HCT116 (cell line): ENCODE measurements around the gene S100A7. TPM values are rescaled to one million over a fixed set of nuclear protein-coding genes. Genes with fewer than 3 reads are reported as not detected.

Experiments used
- ATAC-seq: fragments of 200-7000 bp; cut with Tn5 transposase; 2 replicates; pipeline ENCODE4 v1.9.1; 2020; ENCODE audit warnings: mild to moderate bottlenecking, moderate library complexity
- BruUV-seq: library from RNA; stranded (reverse); fragments of 400-500 nt; replicated peaks from 2 replicates; lab custom pipeline; 2021; lab: Mats Ljungman, UMichigan
- CTCF ChIA-PET: fragments of 300-600 bp; sonication (Branson Sonifier 250); formaldehyde crosslinking; loops from one replicate; lab custom pipeline; 2021; ENCODE audit warnings: antibody characterized with exemption; lab: Charles Lee
- POLR2A ChIA-PET: fragments of 300-600, 350-600 bp; sonication (Branson Sonifier 250); formaldehyde crosslinking; loops from one replicate; lab custom pipeline; 2021; ENCODE audit warnings: antibody characterized with exemption; lab: Charles Lee
- RAD21 ChIA-PET, 2 experiments: fragments of 300-600 bp; sonication (Branson Sonifier 250); formaldehyde crosslinking; loops; one replicate each; lab custom pipeline; 2023; ENCODE audit warnings: low total read pairs in 2 of 2; ENCODE audit not compliant: uncharacterized antibody in 2 of 2, unreplicated experiment in 2 of 2, low non-redundant PET in 1 of 2; lab: Charles Lee
- DNase-seq: peaks from one replicate; pipeline ENCODE4 v3.0.0-alpha.2; 2010; ENCODE audit warnings: low read depth, low spot score
- H2AFZ ChIP-seq: fragments of 200-600 bp; shearing (Covaris generic), sonication (generic); 2 replicates; pipeline ENCODE4 v1.6.1; 2017; ENCODE audit warnings: low read depth, mixed run types, mixed read lengths, antibody characterized with exemption, low read length; ENCODE audit not compliant: poor library complexity, severe bottlenecking
- H3K27ac ChIP-seq: 2 replicates; pipeline ENCODE4 v1.5.1; 2012; ENCODE audit warnings: low read depth, low read length
- H3K27me3 ChIP-seq: fragments of 200-600 bp; sonication (generic); 2 replicates; pipeline ENCODE4 v1.6.1; 2016; ENCODE audit warnings: mixed run types, low read length, mixed read lengths; ENCODE audit not compliant: insufficient read depth
- H3K36me3 ChIP-seq, 2 experiments: fragments of 200-500 bp in 1 of 2; fragments of 200-600 bp in 1 of 2; sonication (Bioruptor generic) in 1 of 2; sonication (generic) in 1 of 2; 2 replicates each; pipeline versions ENCODE4 v1.5.1 to v1.6.1; 2014 to 2016; ENCODE audit warnings: low read length in 2 of 2, inconsistent platforms in 1 of 2, mixed read lengths in 1 of 2, mixed run types in 1 of 2; ENCODE audit not compliant: insufficient read depth in 2 of 2, control insufficient read depth in 1 of 2
- H3K4me1 ChIP-seq, 2 experiments: fragments of 200-600 bp in 1 of 2; sonication (generic) in 1 of 2; 2 replicates each; pipeline versions ENCODE4 v1.5.1 to v1.6.1; 2012 to 2017; ENCODE audit warnings: low read length in 2 of 2, inconsistent platforms in 1 of 2, mild to moderate bottlenecking in 1 of 2, mixed read lengths in 1 of 2, mixed run types in 1 of 2, moderate library complexity in 1 of 2; ENCODE audit not compliant: insufficient read depth in 2 of 2, control insufficient read depth in 1 of 2
- H3K4me2 ChIP-seq: fragments of 200-600 bp; sonication (generic); 2 replicates; pipeline ENCODE4 v1.6.1; 2017; ENCODE audit warnings: mixed run types, low read length, mixed read lengths
- H3K4me3 ChIP-seq, 2 experiments: fragments of 200-600 bp in 1 of 2; sonication (generic) in 1 of 2; replicated peaks in 1 of 2; 2 replicates each; pipeline ENCODE4 v1.5.1; 2011 to 2016; ENCODE audit warnings: low read length in 2 of 2, control low read depth in 1 of 2, low read depth in 1 of 2, mild to moderate bottlenecking in 1 of 2, mixed read lengths in 1 of 2, mixed run types in 1 of 2
- H3K79me2 ChIP-seq: fragments of 200-600 bp; sonication (generic); 2 replicates; pipeline ENCODE4 v1.6.1; 2017; ENCODE audit warnings: mild to moderate bottlenecking, mixed run types, low read length, moderate library complexity, mixed read lengths; ENCODE audit not compliant: insufficient read depth
- H3K9ac ChIP-seq: fragments of 200-600 bp; sonication (generic); 2 replicates; pipeline ENCODE4 v1.6.1; 2016; ENCODE audit warnings: low read length, mixed read lengths
- H3K9me2 ChIP-seq: fragments of 200-600 bp; sonication (generic), shearing (Covaris generic); 2 replicates; pipeline ENCODE4 v1.6.1; 2017; ENCODE audit warnings: mixed run types, mild to moderate bottlenecking, moderate library complexity; ENCODE audit not compliant: insufficient read depth
- H3K9me3 ChIP-seq, 2 experiments: fragments of 200-500 bp in 1 of 2; fragments of 200-600 bp in 1 of 2; sonication (Bioruptor generic) in 1 of 2; sonication (generic) in 1 of 2; 2 replicates each; pipeline ENCODE4 v1.6.1; 2014 to 2017; ENCODE audit warnings: low read length in 2 of 2, mixed read lengths in 2 of 2, inconsistent platforms in 1 of 2, low read depth in 1 of 2, mild to moderate bottlenecking in 1 of 2, mixed run types in 1 of 2, moderate library complexity in 1 of 2; ENCODE audit not compliant: control insufficient read depth in 1 of 2, insufficient read depth in 1 of 2
- H4K20me1 ChIP-seq: fragments of 200-600 bp; sonication (generic), shearing (Covaris generic); 2 replicates; pipeline ENCODE4 v1.6.1; 2017; ENCODE audit warnings: mixed run types, mild to moderate bottlenecking, moderate library complexity; ENCODE audit not compliant: insufficient read depth
- ATF3 ChIP-seq: IDR thresholded peaks from 2 replicates; pipeline ENCODE4 v1.6.1; 2012
- CBX3 ChIP-seq: IDR thresholded peaks from 2 replicates; pipeline ENCODE4 v1.6.1; 2012; ENCODE audit warnings: low read depth
- CEBPB ChIP-seq: IDR thresholded peaks from 2 replicates; pipeline ENCODE4 v1.6.1; 2012; ENCODE audit warnings: low read depth
- CTCF ChIP-seq, 3 experiments: fragments of 200-600 bp in 1 of 3; sonication (generic) in 1 of 3; IDR thresholded peaks in 2 of 3; conservative IDR thresholded peaks in 1 of 3; 2 replicates each; pipeline ENCODE4 v1.5.1; 2012 to 2017; ENCODE audit warnings: low read depth in 2 of 3, low read length in 2 of 3, antibody characterized with exemption in 1 of 3, borderline replicate concordance in 1 of 3, control low read depth in 1 of 3, mild to moderate bottlenecking in 1 of 3, mixed read lengths in 1 of 3, mixed run types in 1 of 3, moderate library complexity in 1 of 3; ENCODE audit not compliant: insufficient read depth in 1 of 3
- EGR1 ChIP-seq: IDR thresholded peaks from 2 replicates; pipeline ENCODE4 v1.6.1; 2012; ENCODE audit warnings: low read depth
- ELF1 ChIP-seq: IDR thresholded peaks from 2 replicates; pipeline ENCODE4 v1.6.1; 2012; ENCODE audit warnings: low read depth, borderline replicate concordance
- EZH2 ChIP-seq: fragments of 200-600 bp; sonication (generic); IDR thresholded peaks from 2 replicates; pipeline ENCODE4 v1.6.1; 2017; ENCODE audit warnings: antibody characterized with exemption, mixed run types
- EZH2phosphoT487 ChIP-seq: fragments of 200-600 bp; IDR thresholded peaks from 2 replicates; pipeline ENCODE4 v1.6.1; 2018; ENCODE audit warnings: antibody characterized with exemption, borderline replicate concordance
- JUND ChIP-seq: IDR thresholded peaks from 2 replicates; pipeline ENCODE4 v1.6.1; 2012
- MAX ChIP-seq: IDR thresholded peaks from 2 replicates; pipeline ENCODE4 v1.6.1; 2012
- POLR2A ChIP-seq: IDR thresholded peaks from 2 replicates; pipeline ENCODE4 v1.7.0; 2011; ENCODE audit warnings: borderline replicate concordance; ENCODE audit not compliant: insufficient read depth, insufficient read length; ENCODE audit errors: extremely low read depth
- POLR2AphosphoS5 ChIP-seq: IDR thresholded peaks from 2 replicates; pipeline ENCODE4 v1.6.1; 2011; ENCODE audit warnings: mild to moderate bottlenecking, low read depth, low read length, moderate library complexity
- SIN3A ChIP-seq: IDR thresholded peaks from 2 replicates; pipeline ENCODE4 v1.6.1; 2012; ENCODE audit warnings: low read depth
- SP1 ChIP-seq: IDR thresholded peaks from 2 replicates; pipeline ENCODE4 v1.6.1; 2012; ENCODE audit warnings: low read depth
- SRF ChIP-seq: IDR thresholded peaks from 2 replicates; pipeline ENCODE4 v1.6.1; 2012; ENCODE audit warnings: low read depth
- TCF7L2 ChIP-seq: IDR thresholded peaks from 2 replicates; pipeline ENCODE4 v1.7.0; 2011; ENCODE audit warnings: borderline replicate concordance, inconsistent platforms; ENCODE audit not compliant: insufficient read depth, insufficient read length; ENCODE audit errors: extremely low read depth
- YY1 ChIP-seq: IDR thresholded peaks from 2 replicates; pipeline ENCODE4 v1.6.1; 2011; ENCODE audit warnings: low read length, low read depth, moderate library complexity, mild to moderate bottlenecking; ENCODE audit not compliant: insufficient replicate concordance; ENCODE audit errors: extremely low read depth
- ZFX ChIP-seq: fragments of 450-650 bp; IDR thresholded peaks from 2 replicates; pipeline ENCODE4 v1.6.1; 2017
- ZNF274 ChIP-seq: fragments of 200-500 bp; sonication (Bioruptor generic); IDR thresholded peaks from 2 replicates; pipeline ENCODE4 v1.6.1; 2014; ENCODE audit warnings: mild to moderate bottlenecking, low read depth, low read length, inconsistent platforms
- intact Hi-C: fragments of 100-400 bp; cut with micrococcal nuclease; formaldehyde crosslinking; loops from 2 replicates; pipeline ENCODE4 v1.10.0; 2022
- total RNA-seq: library from RNA; stranded (reverse); gene quantifications from one replicate; pipeline ENCODE4 v1.2.1, GENCODE V29; 2021; ENCODE audit not compliant: unreplicated experiment
- TF ChIP-seq, protein P1 (sequence below): IDR thresholded peaks from 2 replicates; pipeline ENCODE4 v1.6.1; 2011; ENCODE audit warnings: mild to moderate bottlenecking, low read length, moderate library complexity; ENCODE audit not compliant: insufficient replicate concordance; ENCODE audit errors: extremely low read depth

Gene S100A7
- total RNA-seq, 1 experiment from 2014 or later = not detected

DNA sequence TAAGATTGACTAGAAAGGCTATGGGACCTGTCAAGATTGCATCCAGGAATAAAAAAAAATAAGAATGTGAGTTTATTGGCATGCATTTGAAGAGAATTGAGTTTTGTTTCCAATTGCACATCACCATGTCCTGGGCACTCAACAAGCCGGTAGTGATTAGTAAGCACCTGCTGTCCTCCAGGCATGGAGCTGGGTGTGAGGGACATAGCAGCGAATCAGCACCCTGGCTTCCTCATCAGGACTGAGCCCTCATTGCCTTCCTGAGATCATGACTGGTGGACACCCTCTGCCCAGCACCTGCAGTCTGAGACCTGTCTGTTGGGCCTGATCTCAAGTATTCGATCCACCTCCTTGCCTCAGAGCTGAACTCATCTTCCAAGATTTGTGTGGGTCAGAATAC is 48.6 kb upstream of the S100A7 start:
- Histone ChIP-seq H3K9ac (no peak overlapping the region), H2AFZ (no peak overlapping the region), H3K4me3 (no peak overlapping the region), H3K9me3 (no peaks in the 10 kb centered on the region), H3K27me3 (no peaks in the 10 kb centered on the region), H3K4me2 (no peak overlapping the region), H3K36me3 (no peaks in the 10 kb centered on the region), H3K27ac (no peak overlapping the region), H3K79me2 (no peaks in the 10 kb centered on the region), H4K20me1 (no peaks in the 10 kb centered on the region), H3K4me1 (peaks cover 23 to 77% of the 10 kb centered on the region in 2 experiments), H3K9me2 (no peaks in the 10 kb centered on the region)
- TF ChIP-seq ELF1 (no peak), ZFX (no peak), YY1 (no peak), EZH2 (no peak), CEBPB (no peak), TCF7L2 (no peak), JUND (no peak), CTCF (IDR thresholded peaks at IDR 0.05 in 2 of 3, conservative IDR thresholded peaks at IDR 0.05 in 1 of 3; ENCODE audit: borderline replicate concordance in 1 of 3, insufficient read depth in 1 of 3, low read depth in 2 of 3, low read length in 2 of 3) (no peak), EZH2phosphoT487 (no peak), SP1 (no peak), ZNF274 (no peak), ATF3 (no peak), SIN3A (no peak), EGR1 (no peak), SRF (no peak), POLR2A (no peak), MAX (no peak), CBX3 (no peak), POLR2AphosphoS5 (no peak)
- TF ChIP-seq, protein P1, sequence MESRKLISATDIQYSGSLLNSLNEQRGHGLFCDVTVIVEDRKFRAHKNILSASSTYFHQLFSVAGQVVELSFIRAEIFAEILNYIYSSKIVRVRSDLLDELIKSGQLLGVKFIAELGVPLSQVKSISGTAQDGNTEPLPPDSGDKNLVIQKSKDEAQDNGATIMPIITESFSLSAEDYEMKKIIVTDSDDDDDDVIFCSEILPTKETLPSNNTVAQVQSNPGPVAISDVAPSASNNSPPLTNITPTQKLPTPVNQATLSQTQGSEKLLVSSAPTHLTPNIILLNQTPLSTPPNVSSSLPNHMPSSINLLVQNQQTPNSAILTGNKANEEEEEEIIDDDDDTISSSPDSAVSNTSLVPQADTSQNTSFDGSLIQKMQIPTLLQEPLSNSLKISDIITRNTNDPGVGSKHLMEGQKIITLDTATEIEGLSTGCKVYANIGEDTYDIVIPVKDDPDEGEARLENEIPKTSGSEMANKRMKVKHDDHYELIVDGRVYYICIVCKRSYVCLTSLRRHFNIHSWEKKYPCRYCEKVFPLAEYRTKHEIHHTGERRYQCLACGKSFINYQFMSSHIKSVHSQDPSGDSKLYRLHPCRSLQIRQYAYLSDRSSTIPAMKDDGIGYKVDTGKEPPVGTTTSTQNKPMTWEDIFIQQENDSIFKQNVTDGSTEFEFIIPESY = no peak
- ChIA-PET POLR2A (no interaction called here), CTCF (interaction anchor here (1.2 to 1.5 kb wide), 2 partner anchors 57 to 63 kb away, joined by 3 to 5 read pairs; no protein-coding TSS in a partner anchor), RAD21 (no interaction called here)
- ATAC-seq = no peak
- no peak for DNase-seq
- no TSS peak for BruUV-seq
- intact Hi-C loops = loop anchor here (1.0 to 5.0 kb wide), 2 partner anchors 240 to 478 kb away; partner anchors contain the start of gene RAB13
